ENCODE data around the gene HOOK2. TPM values are rescaled to one million over a fixed set of nuclear protein-coding genes. Genes with fewer than 3 reads are reported as not detected.
A peak's percentile ranks its signal among the peaks of the same experiment; 100 is the strongest.

Gene HOOK2
- total RNA-seq, 4 donors from 2014 or later = 49.9 to 122 (median 65.8) TPM

DNA sequence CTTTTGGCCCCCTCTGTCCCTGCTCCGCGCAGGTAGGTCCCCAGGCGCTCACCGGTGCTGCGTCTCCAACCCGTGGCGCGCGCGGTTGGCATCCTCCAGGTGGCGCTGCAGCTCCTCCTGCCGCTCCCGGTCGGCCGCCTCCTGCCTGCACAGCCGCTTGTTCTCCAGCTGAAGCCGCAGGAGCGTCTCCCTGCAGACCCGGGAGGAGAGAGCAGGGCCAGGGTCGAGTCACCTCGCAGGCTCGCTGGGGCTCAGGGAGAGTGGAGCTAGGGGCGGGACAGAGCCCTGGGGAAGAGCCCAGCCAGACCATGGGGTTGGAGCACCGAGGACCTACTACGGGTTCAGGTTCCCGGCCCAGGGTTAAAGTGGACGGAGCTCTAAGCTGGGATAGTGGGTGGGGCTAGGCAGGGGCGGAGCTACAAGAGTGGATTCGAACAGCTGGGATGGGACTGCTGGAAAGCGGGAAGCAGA, 9.3 kb downstream of the HOOK2 start:
- intact Hi-C loops (cut with DNase I; ENCODE audit: low total_unique reads) = loop anchor here (5.0 kb wide), 2 partner anchors 36 to 76 kb away; partner anchors contain the start of genes PRDX2 and THSD8
- no peak for TF ChIP-seq POLR2A (IDR thresholded peaks at IDR 0.05)
- TF ChIP-seq, protein P1, sequence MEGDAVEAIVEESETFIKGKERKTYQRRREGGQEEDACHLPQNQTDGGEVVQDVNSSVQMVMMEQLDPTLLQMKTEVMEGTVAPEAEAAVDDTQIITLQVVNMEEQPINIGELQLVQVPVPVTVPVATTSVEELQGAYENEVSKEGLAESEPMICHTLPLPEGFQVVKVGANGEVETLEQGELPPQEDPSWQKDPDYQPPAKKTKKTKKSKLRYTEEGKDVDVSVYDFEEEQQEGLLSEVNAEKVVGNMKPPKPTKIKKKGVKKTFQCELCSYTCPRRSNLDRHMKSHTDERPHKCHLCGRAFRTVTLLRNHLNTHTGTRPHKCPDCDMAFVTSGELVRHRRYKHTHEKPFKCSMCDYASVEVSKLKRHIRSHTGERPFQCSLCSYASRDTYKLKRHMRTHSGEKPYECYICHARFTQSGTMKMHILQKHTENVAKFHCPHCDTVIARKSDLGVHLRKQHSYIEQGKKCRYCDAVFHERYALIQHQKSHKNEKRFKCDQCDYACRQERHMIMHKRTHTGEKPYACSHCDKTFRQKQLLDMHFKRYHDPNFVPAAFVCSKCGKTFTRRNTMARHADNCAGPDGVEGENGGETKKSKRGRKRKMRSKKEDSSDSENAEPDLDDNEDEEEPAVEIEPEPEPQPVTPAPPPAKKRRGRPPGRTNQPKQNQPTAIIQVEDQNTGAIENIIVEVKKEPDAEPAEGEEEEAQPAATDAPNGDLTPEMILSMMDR (IDR thresholded peaks at IDR 0.05) = peak in 1 of 3 donors; percentile 33
- 0 to 56% methylated on average over 13 to 30 of the region's 30 CpGs for WGBS, 2 donors
- peak in 1 of 2 donors; percentile 97 for DNase-seq (ENCODE audit: low spot score in 2 of 2)
- no peak overlapping the region for H3K4me3 ChIP-seq (ENCODE audit: low read depth, poor library complexity, severe bottlenecking)

DNA sequence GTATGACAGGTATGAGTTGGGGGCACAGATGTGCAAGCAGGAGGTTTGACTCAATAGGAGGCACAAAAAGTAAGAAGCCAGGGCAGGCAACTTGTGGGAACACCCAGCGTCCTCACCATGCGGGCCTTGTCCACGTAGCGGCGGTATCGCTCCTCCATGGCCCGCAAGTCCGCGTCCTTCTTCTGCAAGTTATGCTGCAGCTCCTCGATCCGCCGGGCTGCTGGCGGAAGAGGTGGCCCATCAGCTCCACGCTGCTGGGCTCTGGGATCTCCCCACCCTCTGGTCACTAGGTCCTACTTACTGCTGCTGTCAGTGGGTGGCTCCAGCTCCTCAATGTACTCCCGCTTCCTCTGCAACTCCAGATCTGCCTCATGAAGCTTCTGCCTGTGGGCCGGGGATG, 10.7 kb downstream of the HOOK2 start:
- no peak overlapping the region for H3K4me3 ChIP-seq (ENCODE audit: low read depth, poor library complexity, severe bottlenecking)
- 92 to 95% methylated on average over 16 of the region's 16 CpGs for WGBS, 2 donors
- TF ChIP-seq, protein P1 (IDR thresholded peaks at IDR 0.05) = no peak
- TF ChIP-seq POLR2A (IDR thresholded peaks at IDR 0.05) = no peak
- DNase-seq (ENCODE audit: low spot score in 2 of 2) = no peak
- intact Hi-C loops (cut with DNase I; ENCODE audit: low total_unique reads) = loop anchor here (5.0 kb wide), 2 partner anchors 38 to 78 kb away; partner anchors contain the start of genes PRDX2 and THSD8

DNA sequence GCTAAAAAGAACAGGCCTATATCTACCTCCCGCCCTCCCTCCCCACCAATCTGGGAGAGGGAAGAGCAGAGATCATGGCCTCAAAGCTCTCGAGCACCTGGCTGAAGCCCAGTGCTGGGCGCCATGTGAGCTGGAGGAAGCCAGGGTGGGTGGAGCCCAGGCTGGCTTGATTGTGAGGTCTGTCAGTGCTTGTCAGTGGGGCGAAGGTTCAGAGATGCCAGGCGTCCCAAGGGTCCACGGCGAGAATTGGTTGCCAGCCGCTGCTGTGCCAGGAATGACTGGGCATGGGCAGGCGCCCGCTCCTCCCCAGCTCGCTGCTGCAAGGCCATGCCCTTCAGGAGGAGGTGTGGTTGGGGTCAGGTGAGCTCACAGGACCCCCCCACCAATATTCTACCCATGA, 12.3 kb downstream of the HOOK2 start:
- no peak for TF ChIP-seq POLR2A (IDR thresholded peaks at IDR 0.05)
- TF ChIP-seq, protein P1 (IDR thresholded peaks at IDR 0.05) = no peak
- intact Hi-C loops (cut with DNase I; ENCODE audit: low total_unique reads) = no loop called here

DNA sequence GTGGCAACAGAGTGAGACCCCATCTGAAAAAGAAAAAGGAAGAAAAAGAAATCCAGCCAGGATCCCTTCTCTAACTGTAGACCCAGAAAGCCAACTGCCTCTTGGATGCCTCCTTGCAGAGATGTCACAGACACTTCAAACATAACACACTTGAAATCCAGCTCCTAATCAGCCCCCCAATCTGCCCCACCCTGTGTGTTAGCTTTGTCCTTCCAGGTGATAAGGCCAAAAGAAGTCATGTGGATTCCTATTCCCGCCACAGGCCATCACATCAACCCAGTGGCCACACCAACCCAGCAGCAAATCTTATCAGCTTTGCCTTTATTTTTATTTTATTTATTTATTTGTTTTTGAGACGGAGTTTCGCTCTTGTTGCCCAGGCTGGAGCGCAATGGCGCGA, 15.7 kb downstream of the HOOK2 start:
- DNase-seq (ENCODE audit: low spot score in 2 of 2) = no peak
- WGBS, 2 donors = 86 to 88% methylated on average over 6 of the region's 6 CpGs
- H3K4me3 ChIP-seq (ENCODE audit: low read depth, poor library complexity, severe bottlenecking) = no peak overlapping the region
- no peak for TF ChIP-seq POLR2A (IDR thresholded peaks at IDR 0.05)
- TF ChIP-seq, protein P1 (IDR thresholded peaks at IDR 0.05) = no peak
- intact Hi-C loops (cut with DNase I; ENCODE audit: low total_unique reads) = no loop called here

More for the DNA sequence above, 12.3 kb downstream of the HOOK2 start:
- no peak overlapping the region for H3K4me3 ChIP-seq (ENCODE audit: low read depth, poor library complexity, severe bottlenecking)
- WGBS, 2 donors = 83 to 92% methylated on average over 11 of the region's 11 CpGs
- DNase-seq (ENCODE audit: low spot score in 2 of 2) = no peak

DNA sequence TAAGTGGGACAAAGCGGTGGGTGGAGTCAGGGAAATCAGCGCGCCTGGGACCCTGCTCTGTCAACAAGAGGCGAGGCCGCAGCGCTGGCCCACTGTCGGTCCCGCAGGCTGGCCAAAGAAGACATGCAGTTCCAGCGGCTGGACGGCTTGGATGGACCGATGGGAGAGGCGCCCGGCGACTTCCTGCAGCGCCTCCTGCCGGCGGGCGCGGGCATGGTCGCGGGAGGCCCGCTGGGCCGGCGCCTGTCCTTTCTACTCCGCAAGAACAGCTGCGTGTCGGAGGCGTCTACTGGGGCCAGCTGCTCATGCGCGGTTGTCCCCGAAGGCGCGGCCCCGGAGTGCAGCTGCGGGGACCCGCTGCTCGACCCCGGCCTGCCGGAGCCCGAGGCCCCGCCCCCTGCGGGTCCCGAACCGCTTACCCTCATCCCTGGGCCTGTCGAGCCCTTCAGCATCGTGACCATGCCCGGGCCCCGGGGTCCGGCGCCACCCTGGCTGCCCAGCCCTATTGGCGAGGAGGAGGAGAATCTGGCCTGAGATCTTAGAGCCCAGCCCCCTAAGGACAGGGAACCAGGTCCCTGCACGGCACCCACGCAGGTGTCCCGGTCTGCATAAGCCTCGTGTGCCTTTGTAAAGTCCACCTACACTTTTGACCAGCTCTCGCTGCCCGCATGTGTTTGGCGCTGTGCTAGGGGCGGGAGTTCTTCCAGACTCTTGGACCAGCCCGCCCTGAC, 17.6 kb downstream of the HOOK2 start:
- WGBS, 2 donors = 19% methylated on average over 22 to 23 of the region's 60 CpGs
- no peak overlapping the region for H3K4me3 ChIP-seq (ENCODE audit: low read depth, poor library complexity, severe bottlenecking)
- intact Hi-C loops (cut with DNase I; ENCODE audit: low total_unique reads) = loop anchor here (2.0 kb wide), 1 partner anchor 41 kb away; no protein-coding TSS in a partner anchor
- DNase-seq (ENCODE audit: low spot score in 2 of 2) = peak in 1 of 2 donors; percentile 92
- TF ChIP-seq, protein P1 (IDR thresholded peaks at IDR 0.05) = peak in 1 of 3 donors; percentile 53
- no peak for TF ChIP-seq POLR2A (IDR thresholded peaks at IDR 0.05)

Data from lower leg skin (tissue), 4 donors.